Upper lobe of left lung (tissue), 4 donors: ENCODE measurements around the gene CDH26.

Experiments
- CTCF ChIP-seq, 6 experiments: fragments of 450-650 bp in 4 of 6; fragments of 200-600 bp in 2 of 6; sonication (generic) in 2 of 6; IDR thresholded peaks; one replicate each; pipeline ENCODE4 v1.5.1; 2016 to 2019; ENCODE audit warnings: antibody characterized with exemption in 6 of 6
- EP300 ChIP-seq, 4 donors: sonication (generic); formaldehyde crosslinking; IDR thresholded peaks; one replicate each; pipeline ENCODE4 v1.5.1; 2017; ENCODE audit warnings: antibody characterized with exemption in 4 of 4, control low read depth in 2 of 4
- POLR2A ChIP-seq, 4 donors: fragments of 450-650 bp; IDR thresholded peaks; one replicate each; pipeline ENCODE4 v1.5.1; 2016 to 2017; ENCODE audit warnings: antibody characterized with exemption in 4 of 4, mild to moderate bottlenecking in 2 of 4

- TF ChIP-seq CTCF (IDR thresholded peaks at IDR 0.05) (no peak), POLR2A (IDR thresholded peaks at IDR 0.05) (no peak), EP300 (IDR thresholded peaks at IDR 0.05) (no peak)
These were observed 34.7 kb upstream of the CDH26 start for GRCh38 chr20:59923514-59923913.
